Gastrocnemius medialis (tissue), 4 donors: ENCODE results near the gene GOSR2. TPM values are rescaled to one million over a fixed set of nuclear protein-coding genes. Genes with fewer than 3 reads are reported as not detected.

Source experiments
- ATAC-seq, 2 donors: fragments of 150-250 bp; one replicate each; pipeline ENCODE4 v1.9.1; 2016
- DNase-seq, 2 donors: peaks; one replicate each; pipeline ENCODE4 v3.0.0-alpha.2; 2019
- H3K27ac ChIP-seq, 4 donors: fragments of 200-600 bp; sonication (generic); 1 replicate in 1 of 4; 2 replicates in 3 of 4; pipeline ENCODE4 v1.5.1; 2016 to 2018; ENCODE audit warnings: mild to moderate bottlenecking in 2 of 4, moderate library complexity in 1 of 4
- H3K27me3 ChIP-seq, 3 donors: fragments of 200-600 bp; sonication (generic) in 2 of 3; 1 replicate in 1 of 3; 2 replicates in 2 of 3; pipeline versions ENCODE4 v1.5.1 to v1.6.0; 2016 to 2019; ENCODE audit warnings: mild to moderate bottlenecking in 1 of 3, moderate library complexity in 1 of 3
- H3K36me3 ChIP-seq, 2 donors: fragments of 200-600 bp; sonication (generic) in 1 of 2; one replicate each; pipeline ENCODE4 v1.5.1; 2017 to 2018
- H3K4me1 ChIP-seq, 2 donors: fragments of 200-600 bp; sonication (generic) in 1 of 2; one replicate each; pipeline ENCODE4 v1.5.1; 2016 to 2017; ENCODE audit warnings: mild to moderate bottlenecking in 2 of 2
- H3K4me3 ChIP-seq, 4 donors: fragments of 200-600 bp; sonication (generic) in 3 of 4; 1 replicate in 1 of 4; 2 replicates in 3 of 4; pipeline ENCODE4 v1.5.1; 2016 to 2019; ENCODE audit warnings: mild to moderate bottlenecking in 2 of 4
- H3K9me3 ChIP-seq, 3 donors: fragments of 200-600 bp; sonication (generic) in 2 of 3; 1 replicate in 1 of 3; 2 replicates in 2 of 3; pipeline ENCODE4 v1.5.1; 2016 to 2019
- POLR2A ChIP-seq, 2 donors: fragments of 450-650 bp; IDR thresholded peaks; one replicate each; pipeline ENCODE4 v1.6.1; 2017; ENCODE audit warnings: antibody characterized with exemption in 2 of 2, mild to moderate bottlenecking in 2 of 2, moderate library complexity in 2 of 2
- in situ Hi-C, 4 donors: fragments of 200-750 bp; cut with MboI; loops; one replicate each; pipeline versions ENCODE4 v1.15.0 to v1.8.0; 2017; ENCODE audit warnings: low sequenced_read_pairs in 4 of 4
- intact Hi-C: fragments of 100-400 bp; cut with DNase I; formaldehyde crosslinking; loops from one replicate; pipeline ENCODE4 v1.15.1; 2023; ENCODE audit warnings: low total_unique reads
- total RNA-seq, 4 donors: library from RNA; depleted of rRNA; stranded (reverse); fragments of >200 nt; gene quantifications; one replicate each; pipeline versions ENCODE4 v1.1.0 to v1.2.3, GENCODE V29; 2016
- TF ChIP-seq, protein P1 (sequence below), 5 experiments: fragments of 450-650 bp in 3 of 5; fragments of 200-600 bp in 2 of 5; sonication (generic) in 2 of 5; IDR thresholded peaks in 4 of 5; conservative IDR thresholded peaks in 1 of 5; 1 replicate in 4 of 5; 2 replicates in 1 of 5; pipeline ENCODE4 v1.5.1; 2016 to 2019; ENCODE audit warnings: antibody characterized with exemption in 5 of 5, mild to moderate bottlenecking in 3 of 5, moderate library complexity in 3 of 5

Gene GOSR2
- total RNA-seq, 4 donors from 2014 or later = 25.3 to 32.9 (median 31.6) TPM

GRCh38 chr17:46944931-46945330, 22.0 kb downstream of the GOSR2 start:
- intact Hi-C loops = no loop called here
- ATAC-seq = no peak

DNA sequence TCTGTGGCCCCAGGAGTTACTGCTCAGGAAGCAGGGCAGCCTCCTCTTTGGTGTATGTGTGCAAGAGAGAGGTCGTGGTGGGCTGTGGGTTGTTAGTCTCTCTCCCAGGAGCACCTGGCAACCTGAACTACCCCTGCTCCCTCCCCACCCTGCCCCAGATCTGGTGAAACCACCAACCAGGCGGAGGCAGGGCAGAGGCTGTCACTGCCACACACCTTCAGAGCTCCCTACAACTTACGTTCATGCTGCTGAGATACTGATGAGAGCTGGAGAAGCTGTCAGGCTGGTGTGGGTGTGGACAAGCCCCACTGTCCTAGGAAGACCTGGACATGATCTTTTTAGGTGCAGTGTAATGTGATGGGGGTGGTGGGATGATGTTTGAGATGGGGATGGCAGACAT, 24.3 kb downstream of the GOSR2 start:
- no peaks in the 10 kb centered on the region for H3K36me3 ChIP-seq
- H3K4me3 ChIP-seq = no peak overlapping the region
- TF ChIP-seq POLR2A (IDR thresholded peaks at IDR 0.05) = no peak
- TF ChIP-seq, protein P1, sequence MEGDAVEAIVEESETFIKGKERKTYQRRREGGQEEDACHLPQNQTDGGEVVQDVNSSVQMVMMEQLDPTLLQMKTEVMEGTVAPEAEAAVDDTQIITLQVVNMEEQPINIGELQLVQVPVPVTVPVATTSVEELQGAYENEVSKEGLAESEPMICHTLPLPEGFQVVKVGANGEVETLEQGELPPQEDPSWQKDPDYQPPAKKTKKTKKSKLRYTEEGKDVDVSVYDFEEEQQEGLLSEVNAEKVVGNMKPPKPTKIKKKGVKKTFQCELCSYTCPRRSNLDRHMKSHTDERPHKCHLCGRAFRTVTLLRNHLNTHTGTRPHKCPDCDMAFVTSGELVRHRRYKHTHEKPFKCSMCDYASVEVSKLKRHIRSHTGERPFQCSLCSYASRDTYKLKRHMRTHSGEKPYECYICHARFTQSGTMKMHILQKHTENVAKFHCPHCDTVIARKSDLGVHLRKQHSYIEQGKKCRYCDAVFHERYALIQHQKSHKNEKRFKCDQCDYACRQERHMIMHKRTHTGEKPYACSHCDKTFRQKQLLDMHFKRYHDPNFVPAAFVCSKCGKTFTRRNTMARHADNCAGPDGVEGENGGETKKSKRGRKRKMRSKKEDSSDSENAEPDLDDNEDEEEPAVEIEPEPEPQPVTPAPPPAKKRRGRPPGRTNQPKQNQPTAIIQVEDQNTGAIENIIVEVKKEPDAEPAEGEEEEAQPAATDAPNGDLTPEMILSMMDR (IDR thresholded peaks at IDR 0.05 in 4 of 5, conservative IDR thresholded peaks at IDR 0.05 in 1 of 5) = no peak
- no peaks in the 10 kb centered on the region for H3K9me3 ChIP-seq
- peaks cover 9 to 11% of the 10 kb centered on the region in 2 donors for H3K4me1 ChIP-seq
- no peak for ATAC-seq
- H3K27me3 ChIP-seq = peaks cover 0 to 11% (median 6%) of the 10 kb centered on the region in 3 donors
- no peak for DNase-seq
- in situ Hi-C loops = loop anchor here in 1 of 4 donors (25.0 kb wide), 1 partner anchor 190 kb away; no protein-coding TSS in a partner anchor
- H3K27ac ChIP-seq = no peak overlapping the region
- intact Hi-C loops = no loop called here

More at GRCh38 chr17:46944931-46945330, 22.0 kb downstream of the GOSR2 start:
- in situ Hi-C loops = loop anchor here in 1 of 4 donors (25.0 kb wide), 1 partner anchor 192 kb away; no protein-coding TSS in a partner anchor
- TF ChIP-seq, protein P1 (IDR thresholded peaks at IDR 0.05 in 4 of 5, conservative IDR thresholded peaks at IDR 0.05 in 1 of 5) = no peak
- TF ChIP-seq POLR2A (IDR thresholded peaks at IDR 0.05) = no peak
- Histone ChIP-seq H3K27ac (no peak overlapping the region), H3K36me3 (peaks cover 0 to 12% of the 10 kb centered on the region in 2 donors), H3K27me3 (peaks cover 0 to 5% (median 0%) of the 10 kb centered on the region in 3 donors), H3K4me3 (no peak overlapping the region), H3K4me1 (peaks cover 9 to 11% of the 10 kb centered on the region in 2 donors), H3K9me3 (no peaks in the 10 kb centered on the region)
- no peak for DNase-seq

- TF ChIP-seq, protein P1 (IDR thresholded peaks at IDR 0.05 in 4 of 5, conservative IDR thresholded peaks at IDR 0.05 in 1 of 5) = no peak
- TF ChIP-seq POLR2A (IDR thresholded peaks at IDR 0.05) = no peak
- no peak for DNase-seq
- ATAC-seq = no peak
- Histone ChIP-seq H3K9me3 (no peaks in the 10 kb centered on the region), H3K4me1 (peaks cover 6 to 9% of the 10 kb centered on the region in 2 donors), H3K36me3 (no peaks in the 10 kb centered on the region), H3K27me3 (peaks cover 0 to 12% (median 6%) of the 10 kb centered on the region in 3 donors), H3K4me3 (no peak overlapping the region), H3K27ac (no peak overlapping the region)
- intact Hi-C loops (no loop called here), in situ Hi-C loops (loop anchor here in 1 of 4 donors (25.0 kb wide), 1 partner anchor 189 kb away; no protein-coding TSS in a partner anchor)
These were observed 25.6 kb downstream of the GOSR2 start for GRCh38 chr17:46948544-46948943.

DNA sequence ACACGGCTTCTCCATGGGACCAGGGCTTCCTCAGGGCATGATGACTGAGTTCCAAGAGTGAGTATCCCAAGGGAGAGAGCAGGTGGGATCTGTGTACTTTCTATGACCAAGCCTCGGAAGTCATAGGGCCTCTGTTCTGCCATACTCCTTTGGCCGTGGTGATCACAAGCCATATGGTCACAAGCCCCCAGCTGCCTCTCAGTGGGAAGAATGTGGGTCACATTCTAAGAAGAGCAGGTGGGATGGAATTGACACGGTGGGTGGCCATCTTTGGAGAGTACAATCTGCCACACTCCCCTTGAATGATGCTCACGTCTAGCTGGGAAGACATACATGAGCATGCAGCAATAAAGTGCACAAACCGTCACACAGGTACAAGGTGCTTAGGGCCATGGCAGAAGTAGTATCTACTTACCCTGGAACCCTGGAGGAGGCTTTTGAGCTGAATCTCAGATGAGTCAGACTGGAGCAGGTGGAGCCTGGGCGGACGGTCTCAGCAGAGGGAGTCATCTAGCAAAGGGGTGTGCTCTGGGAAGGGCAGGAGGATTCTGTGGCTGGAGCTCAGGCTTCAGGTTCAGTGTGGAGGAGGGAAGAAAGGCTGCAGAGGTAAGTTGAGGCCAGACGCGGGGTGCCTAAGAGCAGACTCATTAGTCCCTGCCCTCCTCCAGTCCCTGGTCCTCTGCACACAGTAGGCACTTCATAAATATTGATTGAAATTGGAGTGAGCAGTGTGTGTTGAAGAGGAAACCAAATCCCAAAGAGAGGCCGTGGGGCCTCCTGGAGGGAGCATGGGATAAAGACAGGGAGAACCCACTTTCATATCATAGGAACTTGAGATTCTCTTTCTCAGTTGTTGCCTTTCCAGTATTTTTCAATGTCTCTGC, 26.6 kb downstream of the GOSR2 start:
- H3K4me1 ChIP-seq = no peaks in the 10 kb centered on the region
- DNase-seq = no peak
- in situ Hi-C loops (loop anchor here in 1 of 4 donors (25.0 kb wide), 1 partner anchor 188 kb away; no protein-coding TSS in a partner anchor), intact Hi-C loops (no loop called here)
- TF ChIP-seq, protein P1 (IDR thresholded peaks at IDR 0.05 in 4 of 5, conservative IDR thresholded peaks at IDR 0.05 in 1 of 5) = no peak
- no peak for TF ChIP-seq POLR2A (IDR thresholded peaks at IDR 0.05)
- no peak overlapping the region for H3K27ac ChIP-seq
- no peaks in the 10 kb centered on the region for H3K36me3 ChIP-seq
- peaks cover 0 to 12% (median 6%) of the 10 kb centered on the region in 3 donors for H3K27me3 ChIP-seq
- H3K9me3 ChIP-seq = no peaks in the 10 kb centered on the region
- H3K4me3 ChIP-seq = no peak overlapping the region
- no peak for ATAC-seq
